Measurements from ENCODE around the gene ZNF688. TPM values are rescaled to one million over a fixed set of nuclear protein-coding genes. Genes with fewer than 3 reads are reported as not detected.
"Not testable (repeated sequence)": the region's sequence is repeated elsewhere in the genome, so short reads cannot be mapped to it uniquely, and the experiment has no call there.

Gene ZNF688
- 8.8 TPM for total RNA-seq

DNA sequence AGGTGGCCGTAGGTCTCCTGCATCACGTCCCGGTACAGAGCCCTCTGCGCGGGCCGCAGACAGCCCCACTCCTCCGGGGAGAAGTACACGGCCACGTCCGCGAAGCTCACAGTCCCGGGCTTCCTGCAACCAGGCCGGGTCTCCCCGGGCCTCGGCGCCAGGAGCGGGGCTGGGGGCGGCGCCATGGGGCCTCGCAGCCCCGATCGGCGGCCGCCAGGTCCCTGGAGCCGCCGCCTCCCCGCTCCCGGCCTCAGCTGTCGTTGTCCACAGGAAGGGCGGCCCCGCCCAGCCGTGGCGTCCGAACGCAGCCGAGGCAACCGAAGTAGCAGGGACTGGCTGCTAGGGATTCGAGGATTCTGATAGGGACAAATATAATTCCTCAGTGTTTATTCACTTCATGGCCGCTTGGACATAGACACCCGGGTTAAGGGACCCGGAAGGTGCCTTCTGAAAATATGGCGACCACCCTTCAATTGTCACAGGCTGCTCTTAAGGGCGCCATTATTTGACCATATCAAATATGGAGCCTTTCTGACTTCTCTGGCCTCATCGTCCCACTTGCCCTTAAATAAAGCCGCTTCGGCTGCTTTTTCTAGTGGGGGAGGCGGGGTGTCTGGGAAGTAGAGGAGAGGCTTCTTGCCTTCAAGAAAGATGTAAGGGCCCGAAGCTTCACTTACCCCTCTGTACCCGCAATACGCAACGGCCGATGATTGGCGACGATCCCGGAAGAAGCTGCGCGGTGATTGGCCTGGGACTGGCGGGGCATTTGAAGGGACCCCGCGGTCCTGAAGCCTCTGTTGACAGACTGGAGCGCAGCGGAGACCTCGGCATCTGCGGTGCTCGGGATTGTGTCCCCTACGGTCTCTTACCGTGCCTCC, at the start of gene ZNF688:
TSS of gene ZNF688 (minus strand) at position 270 of the 878 bp plus-strand sequence. CDS start at position 185, 85 bp downstream.
- ATAC-seq (peak; percentile 86), DNase-seq (ENCODE audit: low spot score) (peak; percentile 89)

DNA sequence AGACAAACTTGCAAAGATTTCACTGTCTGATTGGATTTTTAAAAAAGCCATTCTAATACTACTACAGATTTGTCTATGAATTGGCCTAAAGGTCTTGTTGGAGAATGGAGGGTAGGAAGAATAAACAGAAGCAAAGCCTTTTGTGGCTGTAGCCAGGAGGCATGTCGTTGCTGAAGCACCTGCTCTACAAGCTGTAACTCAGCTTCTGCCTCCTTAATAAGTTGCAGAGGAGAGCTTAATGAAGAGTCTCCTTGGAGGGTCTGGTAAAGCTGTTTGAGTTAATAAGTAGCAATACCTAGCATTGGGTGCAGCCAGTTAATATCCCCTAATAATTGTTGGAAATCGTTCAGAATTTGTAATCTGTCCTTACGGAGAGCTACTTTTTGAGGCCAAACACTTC, 48.7 kb upstream of the ZNF688 start:
- DNase-seq (ENCODE audit: low spot score) = no peak
- ATAC-seq = no peak

GRCh38 chr16:30619638-30620037, 48.1 kb upstream of the ZNF688 start:
- DNase-seq (ENCODE audit: low spot score) = no peak
- ATAC-seq = peak; percentile 39

DNA sequence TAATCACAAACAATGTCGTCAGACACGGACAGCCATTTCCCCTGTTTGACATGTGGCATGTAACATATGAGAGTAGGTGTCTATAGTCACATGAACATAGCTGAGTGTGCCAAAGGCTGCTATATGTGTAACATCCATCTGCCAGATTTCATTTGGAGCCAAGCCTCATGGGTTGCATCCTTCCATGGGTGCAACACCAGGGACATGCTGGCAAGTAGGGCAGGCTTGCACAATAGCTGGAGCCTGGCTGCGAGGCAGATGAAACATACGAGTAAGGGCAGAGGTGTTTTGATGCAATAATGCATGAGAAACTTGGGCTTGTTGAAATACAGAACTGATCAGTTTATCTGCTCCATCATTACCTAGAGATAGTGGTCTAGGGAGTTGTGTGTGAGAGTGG, 47.7 kb upstream of the ZNF688 start:
- DNase-seq (ENCODE audit: low spot score) (peak; percentile 84), ATAC-seq (peak; percentile 77)

DNA sequence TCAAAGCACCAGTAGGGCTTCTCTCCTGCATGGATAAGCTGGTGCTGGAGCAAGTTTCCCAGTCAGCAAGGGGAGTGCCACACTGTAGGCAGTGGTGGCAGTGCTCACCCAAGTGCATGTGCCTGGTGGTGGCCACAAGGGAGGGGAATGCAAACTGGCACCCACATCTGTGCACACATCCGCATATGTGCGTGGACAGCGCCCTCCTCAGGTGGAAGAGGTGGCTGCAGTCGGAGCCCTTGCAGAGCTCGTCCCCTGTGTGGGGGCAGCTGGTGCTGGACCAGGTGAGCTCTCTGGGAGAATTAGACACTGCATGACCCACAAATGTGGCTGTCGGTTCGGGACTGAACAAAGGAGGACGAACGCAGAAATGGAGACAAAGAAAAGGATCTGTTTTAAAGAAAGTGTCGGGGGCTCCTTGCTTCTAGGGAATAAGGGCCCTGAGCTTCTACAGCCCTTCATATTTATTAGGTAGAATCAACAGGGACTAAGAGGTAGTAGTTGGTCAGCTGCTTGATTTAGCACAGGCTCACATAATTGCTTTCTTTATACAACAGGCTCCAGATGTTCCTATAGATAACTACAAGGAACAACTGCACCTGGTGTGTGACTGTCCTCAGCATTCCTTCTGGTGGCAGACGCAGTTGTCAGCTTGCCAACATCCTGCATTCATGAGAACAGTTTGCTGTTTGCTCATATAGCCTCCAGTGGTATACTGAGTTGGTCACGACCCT, 44.0 kb upstream of the ZNF688 start:
- ATAC-seq (peak; percentile 73), DNase-seq (ENCODE audit: low spot score) (peak; percentile 55)

DNA sequence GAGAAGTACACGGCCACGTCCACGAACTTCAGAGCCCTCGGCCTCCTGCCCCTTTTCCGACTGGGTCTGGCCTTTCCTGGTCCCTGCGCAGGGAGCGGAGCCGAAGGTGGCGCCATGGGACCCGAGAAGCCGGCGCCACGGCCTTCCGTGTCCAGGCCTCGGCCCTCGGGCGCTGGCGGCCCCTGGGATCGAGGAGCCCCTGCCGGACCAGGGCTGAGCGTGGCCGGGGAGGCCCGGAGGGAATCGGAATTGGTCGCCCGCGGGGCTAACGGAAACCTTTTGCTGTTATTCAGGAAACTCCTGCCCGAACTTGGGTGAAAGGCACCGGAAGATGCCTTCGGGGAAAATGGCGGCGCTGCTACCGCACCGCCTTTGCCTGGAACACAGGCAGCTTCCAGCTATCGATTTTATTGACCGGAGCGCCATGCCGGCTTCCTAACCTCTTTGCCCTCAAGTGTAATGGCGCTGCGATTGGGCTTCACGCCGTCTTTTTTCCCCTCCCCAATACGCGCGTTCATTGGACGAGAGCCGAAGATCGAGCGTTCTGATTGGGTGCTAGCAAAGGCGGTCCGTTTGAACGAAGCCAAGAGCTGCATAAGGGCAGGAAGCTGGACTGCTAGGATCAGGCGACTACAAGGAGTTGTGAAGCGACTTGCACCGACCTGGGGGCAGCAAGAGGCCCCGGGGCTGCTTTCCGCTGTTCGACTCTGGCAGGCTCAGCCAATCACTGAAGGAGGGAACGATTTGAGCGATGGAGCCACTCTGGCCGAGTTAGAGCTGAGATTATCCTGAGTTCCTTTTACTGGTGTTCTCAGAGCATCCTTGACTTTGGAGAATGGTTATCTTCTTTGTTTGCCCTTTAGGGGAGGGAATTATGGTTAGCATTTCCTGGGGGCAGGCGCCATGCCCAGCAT, 38.7 kb upstream of the ZNF688 start, which contains the start of gene ZNF689:
TSS of gene ZNF689 (minus strand) at position 464 of the 914 bp plus-strand sequence. CDS start at position 116, 348 bp downstream.
- ATAC-seq = peak; percentile 89
- DNase-seq (ENCODE audit: low spot score) = peak; percentile 98

- ATAC-seq (peak; percentile 64), DNase-seq (ENCODE audit: low spot score) (peak; percentile 70)
Measured at GRCh38 chr16:30609002-30609925, 37.8 kb upstream of the ZNF688 start.

GRCh38 chr16:30606004-30606403, 34.5 kb upstream of the ZNF688 start:
- ATAC-seq (no peak), DNase-seq (ENCODE audit: low spot score) (no peak)

DNA sequence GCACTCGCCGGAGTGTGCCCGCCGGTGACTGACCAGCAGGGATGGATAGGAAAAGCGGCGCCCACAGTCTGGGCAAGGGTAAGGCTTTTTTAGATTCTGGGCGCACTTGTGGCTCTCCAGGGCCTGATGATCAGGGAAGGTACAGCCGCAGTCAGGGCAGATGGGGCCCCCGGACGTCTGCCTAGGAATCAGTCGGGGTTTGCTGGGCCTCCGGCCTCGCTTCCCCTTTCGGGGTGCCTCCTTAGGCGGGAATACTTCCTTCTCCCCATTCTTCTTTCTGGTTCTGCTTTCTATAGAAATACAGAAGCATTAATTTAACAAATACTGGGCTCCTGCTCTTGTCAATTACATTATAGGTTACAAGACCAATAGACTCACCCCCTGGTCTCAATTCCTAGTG, 33.6 kb upstream of the ZNF688 start:
- no peak for ATAC-seq
- DNase-seq (ENCODE audit: low spot score) = no peak

- ATAC-seq (peak; percentile 82), DNase-seq (ENCODE audit: low spot score) (peak; percentile 84)
Measured at GRCh38 chr16:30604316-30604947, 32.9 kb upstream of the ZNF688 start.

GRCh38 chr16:30603945-30604315, 32.4 kb upstream of the ZNF688 start:
- peak; percentile 83 for DNase-seq (ENCODE audit: low spot score)
- ATAC-seq = peak; percentile 86

- ATAC-seq (no peak), DNase-seq (ENCODE audit: low spot score) (no peak)
Measured at GRCh38 chr16:30602616-30603277, 31.2 kb upstream of the ZNF688 start.

DNA sequence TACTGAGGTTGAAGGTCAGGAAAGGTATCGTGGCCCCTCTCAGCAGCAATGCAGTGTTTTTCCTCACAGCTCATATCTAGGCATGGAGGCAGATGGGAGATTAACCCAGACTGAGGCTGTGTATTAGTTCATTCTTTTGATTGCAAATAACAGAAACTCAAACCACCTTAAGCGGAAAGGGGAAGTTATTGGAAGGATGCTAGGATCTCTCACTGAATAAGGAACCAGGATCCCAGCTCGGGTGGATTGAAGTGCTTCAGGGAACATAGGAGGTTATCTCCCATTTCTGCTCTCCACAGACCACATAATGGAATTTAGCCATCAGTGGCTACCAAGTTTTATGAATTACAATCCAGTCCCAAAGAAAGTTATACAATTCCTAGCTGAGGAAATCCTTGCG, 30.5 kb upstream of the ZNF688 start:
- ATAC-seq = no peak
- no peak for DNase-seq (ENCODE audit: low spot score)

DNA sequence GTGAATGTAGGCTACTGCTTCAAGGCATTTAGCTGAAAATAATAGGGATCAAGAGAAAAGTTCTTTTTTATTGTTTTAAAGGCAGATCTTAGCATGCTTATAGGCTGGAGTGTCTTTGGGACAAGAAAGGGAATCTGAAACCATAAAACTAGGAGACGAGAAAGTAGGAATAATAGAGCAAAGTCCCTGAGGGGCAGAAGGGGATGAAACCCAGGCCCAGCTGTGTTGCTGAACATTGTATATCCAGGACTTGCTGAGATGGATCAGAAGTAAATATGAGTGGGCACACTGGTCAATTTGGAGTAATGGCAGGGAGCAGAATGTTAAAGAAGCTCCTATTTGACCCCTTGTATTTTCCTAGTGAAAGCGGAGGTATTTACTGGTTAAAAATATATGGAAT, 29.4 kb upstream of the ZNF688 start:
- ATAC-seq = no peak

DNA sequence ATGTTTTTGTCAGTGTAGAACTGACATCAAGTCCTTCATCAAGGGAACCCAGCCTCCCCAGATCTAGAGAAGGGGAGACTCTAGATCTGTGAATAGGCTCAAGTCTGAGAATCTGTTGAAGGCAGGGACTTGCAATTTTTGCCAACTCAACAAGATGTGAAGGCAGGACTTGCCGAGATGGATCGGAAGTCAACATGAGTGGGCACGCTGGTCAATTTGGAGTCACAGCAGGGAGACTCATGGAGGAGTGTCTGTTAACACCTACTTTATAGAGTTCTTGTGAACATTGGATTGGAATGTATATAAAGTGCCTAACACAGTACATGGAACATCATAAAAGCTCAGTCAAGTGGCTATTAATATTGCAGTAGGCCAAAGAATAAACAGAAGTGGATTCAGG, 28.7 kb upstream of the ZNF688 start:
- no peak for ATAC-seq

More for the DNA sequence above, 29.4 kb upstream of the ZNF688 start:
- no peak for DNase-seq (ENCODE audit: low spot score)

GRCh38 chr16:30592871-30593270, 21.4 kb upstream of the ZNF688 start:
- ATAC-seq (no peak), DNase-seq (ENCODE audit: low spot score) (no peak)

More for the DNA sequence above, 28.7 kb upstream of the ZNF688 start:
- no peak for DNase-seq (ENCODE audit: low spot score)

GRCh38 chr16:30590869-30591268, 19.4 kb upstream of the ZNF688 start:
- not testable (repeated sequence) for DNase-seq (ENCODE audit: low spot score); ATAC-seq

- ATAC-seq; DNase-seq (ENCODE audit: low spot score): not testable (repeated sequence)
Measured at GRCh38 chr16:30589582-30589981, 18.1 kb upstream of the ZNF688 start.

- DNase-seq (ENCODE audit: low spot score) (no peak), ATAC-seq (no peak)
Measured at GRCh38 chr16:30588651-30589050, 17.1 kb upstream of the ZNF688 start.
